K562 (cell line): ENCODE data around the gene RPTOR. TPM values are rescaled to one million over a fixed set of nuclear protein-coding genes. Genes with fewer than 3 reads are reported as not detected.

ENCODE experiments used
- ATAC-seq: fragments of 200-7000 bp; cut with Tn5 transposase; 3 replicates; pipeline ENCODE4 v1.9.1; 2020; ENCODE audit warnings: moderate library complexity
- BruUV-seq: library from RNA; stranded (reverse); fragments of 400-500 nt; replicated peaks from 2 replicates; lab custom pipeline; 2021; lab: Mats Ljungman, UMichigan
- CTCF ChIA-PET: fragments of 300-600 bp; formaldehyde crosslinking; extraction: SDS; loops from one replicate; lab custom pipeline; 2021; ENCODE audit warnings: low intra/inter-chr PET ratio; lab: Yijun Ruan, JAX
- POLR2A ChIA-PET: fragments of 300-600, 350-650 bp; sonication (Branson Sonifier 250); formaldehyde crosslinking; extraction: SDS; loops from one replicate; lab custom pipeline; 2021; ENCODE audit warnings: antibody characterized with exemption, inconsistent platforms; lab: Yijun Ruan, JAX
- DNase-seq, 4 experiments: peaks; one replicate each; pipeline versions ENCODE4 v3.0.0 to v3.0.0-alpha.2; 2011 to 2018; ENCODE audit warnings: low spot score in 3 of 4, mixed read lengths in 3 of 4; ENCODE audit errors: extremely low read depth in 1 of 4
- FAIRE-seq: peaks from 2 replicates; lab custom pipeline; 2011; peaks lifted over from hg19 to GRCh38; lab: Jason Lieb, UNC
- H2AFZ ChIP-seq: 2 replicates; pipeline ENCODE4 v1.6.0; 2011; ENCODE audit warnings: low read depth, low read length, control low read depth, inconsistent platforms
- H3K27ac ChIP-seq: fragments of 200-600 bp; 3 replicates; pipeline ENCODE4 v1.8.0; 2011; ENCODE audit warnings: low read depth, mild to moderate bottlenecking, control low read depth, inconsistent platforms, low read length, moderate library complexity, mixed read lengths; ENCODE audit errors: extremely low read depth
- H3K27me3 ChIP-seq, 2 experiments: fragments of 300-600 bp in 1 of 2; 2 replicates in 1 of 2; 3 replicates in 1 of 2; pipeline versions ENCODE4 v1.6.0 to v1.8.0; 2011; ENCODE audit warnings: inconsistent platforms in 2 of 2, low read length in 2 of 2, mild to moderate bottlenecking in 1 of 2, mixed read lengths in 1 of 2, moderate library complexity in 1 of 2; ENCODE audit not compliant: control insufficient read depth in 2 of 2, insufficient read depth in 2 of 2
- H3K36me3 ChIP-seq: fragments of 300-600 bp; 3 replicates; pipeline ENCODE4 v1.8.0; 2011; ENCODE audit warnings: mild to moderate bottlenecking, low read length, inconsistent platforms; ENCODE audit not compliant: control insufficient read depth, insufficient read depth
- H3K4me1 ChIP-seq, 2 experiments: fragments of 200-600 bp in 1 of 2; replicated peaks in 1 of 2; 2 replicates in 1 of 2; 3 replicates in 1 of 2; pipeline versions ENCODE4 v1.5.1 to v1.8.0; 2011; ENCODE audit warnings: inconsistent platforms in 2 of 2, low read length in 2 of 2, mild to moderate bottlenecking in 1 of 2, mixed read lengths in 1 of 2, moderate library complexity in 1 of 2; ENCODE audit not compliant: control insufficient read depth in 2 of 2, insufficient read depth in 2 of 2
- H3K4me2 ChIP-seq: 2 replicates; pipeline ENCODE4 v1.6.1; 2011; ENCODE audit warnings: low read length, control low read depth, inconsistent platforms, mixed read lengths; ENCODE audit not compliant: insufficient read depth
- H3K4me3 ChIP-seq: fragments of 200-600 bp; sonication (generic), shearing (Covaris generic); 2 replicates; pipeline ENCODE4 v1.5.1; 2016; ENCODE audit warnings: control low read depth, inconsistent platforms
- H3K79me2 ChIP-seq: fragments of 200-600 bp; 3 replicates; pipeline ENCODE4 v1.8.0; 2011; ENCODE audit warnings: low read length, inconsistent platforms; ENCODE audit not compliant: control insufficient read depth, insufficient read depth
- H3K9ac ChIP-seq, 2 experiments: 2 replicates each; pipeline versions ENCODE4 v1.6.0 to v1.6.1; 2011; ENCODE audit warnings: low read depth in 2 of 2, low read length in 2 of 2, control low read depth in 1 of 2, inconsistent platforms in 1 of 2, mild to moderate bottlenecking in 1 of 2, mixed read lengths in 1 of 2; ENCODE audit not compliant: insufficient read depth in 1 of 2
- H3K9me1 ChIP-seq: one replicate; pipeline ENCODE4 v1.6.0; 2011; ENCODE audit warnings: inconsistent platforms, mild to moderate bottlenecking, low read length, moderate library complexity; ENCODE audit not compliant: control insufficient read depth, insufficient read depth
- H3K9me3 ChIP-seq: replicated peaks from 2 replicates; pipeline ENCODE4 v1.5.1; 2011; ENCODE audit warnings: low read depth, low read length, inconsistent platforms; ENCODE audit not compliant: control insufficient read depth, insufficient read depth
- H4K20me1 ChIP-seq: replicated peaks from 2 replicates; pipeline ENCODE4 v1.6.1; 2011; ENCODE audit warnings: low read length, inconsistent platforms, mixed read lengths; ENCODE audit not compliant: control insufficient read depth, insufficient read depth
- DPF2 ChIP-seq: fragments of 450-650 bp; IDR thresholded peaks from 2 replicates; pipeline ENCODE4 v1.6.1; 2016
- GTF2B ChIP-seq: IDR thresholded peaks from 2 replicates; pipeline ENCODE4 v1.6.1; 2011; ENCODE audit not compliant: insufficient read length; ENCODE audit errors: extremely low read depth
- MIER1 ChIP-seq: fragments of 450-650 bp; IDR thresholded peaks from 2 replicates; pipeline ENCODE4 v1.6.1; 2016; ENCODE audit warnings: antibody characterized with exemption, mild to moderate bottlenecking, low read depth
- NR1H2 ChIP-seq: sonication (generic); formaldehyde crosslinking; IDR thresholded peaks from 2 replicates; pipeline ENCODE4 v1.4.0; 2020; ENCODE audit warnings: mild to moderate bottlenecking, missing genetic modification reagents
- PHB ChIP-seq: fragments of 250-450 bp; sonication (Bioruptor Pico); IDR thresholded peaks from 2 replicates; pipeline ENCODE4 v1.5.0; 2021
- RAD51 ChIP-seq: fragments of 450-650 bp; IDR thresholded peaks from 2 replicates; pipeline ENCODE4 v1.7.1; 2016; ENCODE audit warnings: low read depth, mild to moderate bottlenecking, borderline replicate concordance
- SIN3A ChIP-seq, 2 experiments: fragments of 150-350 bp in 1 of 2; IDR thresholded peaks; 2 replicates each; pipeline ENCODE4 v1.6.1; 2011 to 2016; ENCODE audit warnings: borderline replicate concordance in 2 of 2, low read depth in 2 of 2, low read length in 2 of 2, mild to moderate bottlenecking in 2 of 2, moderate library complexity in 2 of 2; ENCODE audit not compliant: control insufficient read depth in 1 of 2
- SIX5 ChIP-seq, 2 experiments: IDR thresholded peaks; 2 replicates each; pipeline ENCODE4 v1.6.1; 2011; ENCODE audit warnings: low read length in 2 of 2, borderline replicate concordance in 1 of 2, low read depth in 1 of 2, mild to moderate bottlenecking in 1 of 2, moderate library complexity in 1 of 2; ENCODE audit not compliant: insufficient read depth in 1 of 2
- SLC30A9 ChIP-seq: fragments of 250-450 bp; sonication (Bioruptor Pico); IDR thresholded peaks from 2 replicates; pipeline ENCODE4 v1.8.0; 2022; ENCODE audit warnings: mild to moderate bottlenecking, moderate library complexity
- ZFP91 ChIP-seq: sonication (generic); formaldehyde crosslinking; IDR thresholded peaks from 2 replicates; pipeline ENCODE4 v1.8.0; 2022; ENCODE audit warnings: mild to moderate bottlenecking, missing genetic modification reagents
- ZNF146 ChIP-seq: IDR thresholded peaks from one replicate; pipeline ENCODE4 v1.6.1; 2018; ENCODE audit warnings: missing compliant biosample characterization; ENCODE audit not compliant: unreplicated experiment
- ZNF184 ChIP-seq: sonication (generic); formaldehyde crosslinking; IDR thresholded peaks from 2 replicates; pipeline ENCODE4 v1.5.0; 2020; ENCODE audit warnings: missing genetic modification reagents
- WGBS: fragments of 100-300 bp; shearing (Covaris generic); methylation state at CpG from one replicate; pipeline ENCODE4 v1.1.6; 2016; ENCODE audit warnings: low coverage, mixed read lengths; ENCODE audit not compliant: insufficient coverage; ENCODE audit errors: missing lambda C conversion rate; 5-methylcytosine and 5-hydroxymethylcytosine counted together
- in situ Hi-C: fragments of 300-500 bp; cut with MboI; formaldehyde crosslinking; loops from 4 replicates; pipeline ENCODE4 v1.15.0; 2018; ENCODE audit warnings: inconsistent platforms, mixed read lengths
- intact Hi-C: fragments of 100-400 bp; cut with micrococcal nuclease; formaldehyde crosslinking; loops from 2 replicates; pipeline ENCODE4 v1.14.2; 2022
- polyA plus RNA-seq, 8 experiments: library from polyadenylated mRNA; depleted of rRNA in 4 of 8; stranded (reverse) in 5 of 8; unstranded in 3 of 8; fragments of >200 nt; fragmentation: Nextera tagmentation in 2 of 8; fragmentation: Illumina TruSeq in 1 of 8; extraction: Ambion mirVana in 2 of 8; extraction: Trizol in 1 of 8; gene quantifications; 2 replicates each; pipeline versions ENCODE4 v1.2.1 to v1.2.3, GENCODE V29; 2011 to 2014; ENCODE audit warnings: inconsistent platforms in 1 of 8, missing spikeins in 1 of 8
- total RNA-seq, 7 experiments: library from RNA; depleted of rRNA in 6 of 7; stranded (reverse); fragments of >200 nt in 6 of 7; fragmentation: Illumina TruSeq in 2 of 7; extraction: Trizol in 2 of 7; gene quantifications; 2 replicates each; pipeline versions ENCODE4 v1.2.1 to v1.2.3, GENCODE V29; 2011 to 2021; ENCODE audit warnings: low replicate concordance in 1 of 7
- TF ChIP-seq, protein P1 (sequence below): fragments of 450-650 bp; conservative IDR thresholded peaks from 2 replicates; pipeline ENCODE4 v1.6.1; 2016; ENCODE audit warnings: missing genetic modification characterization, low read depth, mild to moderate bottlenecking, control low read depth, missing compliant biosample characterization
- TF ChIP-seq, protein P2 (sequence below): fragments of 450-650 bp; formaldehyde crosslinking; IDR thresholded peaks from 2 replicates; pipeline ENCODE4 v1.4.0; 2022; ENCODE audit warnings: mild to moderate bottlenecking, moderate library complexity
- TF ChIP-seq, protein P3 (sequence below): fragments of 450-650 bp; IDR thresholded peaks from 2 replicates; pipeline ENCODE4 v1.6.1; 2016; ENCODE audit warnings: missing biosample characterization, missing genetic modification characterization

RPTOR gene
- total and polyA plus RNA-seq, 9 of the 15 experiments (the other 6 are each of a cell fraction or from before 2014, with no cell fraction given) = 0.24 to 54.1 (median 10.2) TPM

GRCh38 chr17:80876950-80877728 is 332.5 kb downstream of the RPTOR start:
- Histone ChIP-seq H3K4me2 (no peak overlapping the region), H3K4me3 (no peak overlapping the region), H2AFZ (no peak overlapping the region), H3K9me3 (no peaks in the 10 kb centered on the region), H3K36me3 (peaks cover 31% of the 10 kb centered on the region; the same call in 1 of the 3 replicates), H3K9me1 (no peaks in the 10 kb centered on the region), H4K20me1 (no peaks in the 10 kb centered on the region), H3K27ac (no peak overlapping the region), H3K4me1 (peaks cover 0 to 4% of the 10 kb centered on the region in 2 experiments; a peak in 2 of 5 replicates), H3K27me3 (no peaks in the 10 kb centered on the region; a peak in 1 of 5 replicates), H3K9ac (peak overlapping the region in 1 of 2 experiments; percentile 35; a peak in 1 of 4 replicates), H3K79me2 (no peaks in the 10 kb centered on the region)
- ChIA-PET CTCF (no interaction called here), POLR2A (interaction anchor here (0.6 to 1.3 kb wide), 2 partner anchors 13 to 21 kb away, joined by 3 to 4 read pairs; no protein-coding TSS in a partner anchor)
- FAIRE-seq = no peak
- intact Hi-C loops (no loop called here), in situ Hi-C loops (no loop called here)
- no peak for ATAC-seq
- 91% methylated on average over 29 of the region's 32 CpGs for WGBS
- no TSS peak for BruUV-seq
- no peak for DNase-seq
- TF ChIP-seq SIX5 (IDR thresholded peaks at IDR 0.05; ENCODE audit: borderline replicate concordance in 1 of 2, insufficient read depth in 1 of 2, low read depth in 1 of 2, low read length in 2 of 2) (no peak), GTF2B (no peak), MIER1 (no peak), ZNF184 (CRISPR knock-in tag) (no peak), RAD51 (no peak), NR1H2 (no peak), SIN3A (IDR thresholded peaks at IDR 0.05; ENCODE audit: borderline replicate concordance in 2 of 2, control insufficient read depth in 1 of 2, low read depth in 2 of 2, low read length in 2 of 2) (no peak), SLC30A9 (CRISPR knock-in tag) (no peak), DPF2 (no peak), ZNF146 (CRISPR knock-in tag) (no peak), ZFP91 (CRISPR knock-in tag) (no peak), PHB (CRISPR knock-in tag) (no peak)
- TF ChIP-seq, protein P1, sequence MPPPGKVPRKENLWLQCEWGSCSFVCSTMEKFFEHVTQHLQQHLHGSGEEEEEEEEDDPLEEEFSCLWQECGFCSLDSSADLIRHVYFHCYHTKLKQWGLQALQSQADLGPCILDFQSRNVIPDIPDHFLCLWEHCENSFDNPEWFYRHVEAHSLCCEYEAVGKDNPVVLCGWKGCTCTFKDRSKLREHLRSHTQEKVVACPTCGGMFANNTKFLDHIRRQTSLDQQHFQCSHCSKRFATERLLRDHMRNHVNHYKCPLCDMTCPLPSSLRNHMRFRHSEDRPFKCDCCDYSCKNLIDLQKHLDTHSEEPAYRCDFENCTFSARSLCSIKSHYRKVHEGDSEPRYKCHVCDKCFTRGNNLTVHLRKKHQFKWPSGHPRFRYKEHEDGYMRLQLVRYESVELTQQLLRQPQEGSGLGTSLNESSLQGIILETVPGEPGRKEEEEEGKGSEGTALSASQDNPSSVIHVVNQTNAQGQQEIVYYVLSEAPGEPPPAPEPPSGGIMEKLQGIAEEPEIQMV = no peak
- TF ChIP-seq, protein P2, sequence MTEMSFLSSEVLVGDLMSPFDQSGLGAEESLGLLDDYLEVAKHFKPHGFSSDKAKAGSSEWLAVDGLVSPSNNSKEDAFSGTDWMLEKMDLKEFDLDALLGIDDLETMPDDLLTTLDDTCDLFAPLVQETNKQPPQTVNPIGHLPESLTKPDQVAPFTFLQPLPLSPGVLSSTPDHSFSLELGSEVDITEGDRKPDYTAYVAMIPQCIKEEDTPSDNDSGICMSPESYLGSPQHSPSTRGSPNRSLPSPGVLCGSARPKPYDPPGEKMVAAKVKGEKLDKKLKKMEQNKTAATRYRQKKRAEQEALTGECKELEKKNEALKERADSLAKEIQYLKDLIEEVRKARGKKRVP (CRISPR knock-in tag) = no peak
- TF ChIP-seq, protein P3, sequence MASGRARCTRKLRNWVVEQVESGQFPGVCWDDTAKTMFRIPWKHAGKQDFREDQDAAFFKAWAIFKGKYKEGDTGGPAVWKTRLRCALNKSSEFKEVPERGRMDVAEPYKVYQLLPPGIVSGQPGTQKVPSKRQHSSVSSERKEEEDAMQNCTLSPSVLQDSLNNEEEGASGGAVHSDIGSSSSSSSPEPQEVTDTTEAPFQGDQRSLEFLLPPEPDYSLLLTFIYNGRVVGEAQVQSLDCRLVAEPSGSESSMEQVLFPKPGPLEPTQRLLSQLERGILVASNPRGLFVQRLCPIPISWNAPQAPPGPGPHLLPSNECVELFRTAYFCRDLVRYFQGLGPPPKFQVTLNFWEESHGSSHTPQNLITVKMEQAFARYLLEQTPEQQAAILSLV (tag) = no peak
